ENCODE data around the gene VWC2L.

The VWC2L gene

GRCh38 chr2:214601852-214602633, 191.2 kb downstream of the VWC2L start:
- no peak for DNase-seq

- no peak for DNase-seq
Observed at GRCh38 chr2:214604861-214605260, 194.0 kb downstream of the VWC2L start.

DNA sequence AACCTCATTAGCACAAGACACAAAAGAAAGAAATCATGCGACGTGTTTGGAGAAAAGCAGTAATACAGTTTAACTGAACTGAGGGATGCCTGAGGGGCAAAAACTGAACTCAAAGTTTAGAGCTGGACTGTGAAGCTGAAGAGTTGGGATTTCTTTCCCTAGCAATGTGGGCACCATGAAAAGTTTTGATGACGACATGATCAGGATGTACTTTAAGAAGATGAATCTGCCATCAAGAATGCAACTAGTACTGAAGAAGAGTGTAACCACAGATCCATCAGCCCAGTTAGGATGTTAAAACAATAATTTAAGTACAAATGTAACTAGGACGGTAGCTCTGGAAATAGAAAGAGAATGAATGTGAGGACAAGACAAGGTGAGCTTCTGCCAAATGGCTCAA, 196.2 kb downstream of the VWC2L start:
- no peak for DNase-seq

- no peak for DNase-seq
Observed at GRCh38 chr2:214611015-214611414, 200.2 kb downstream of the VWC2L start.

DNA sequence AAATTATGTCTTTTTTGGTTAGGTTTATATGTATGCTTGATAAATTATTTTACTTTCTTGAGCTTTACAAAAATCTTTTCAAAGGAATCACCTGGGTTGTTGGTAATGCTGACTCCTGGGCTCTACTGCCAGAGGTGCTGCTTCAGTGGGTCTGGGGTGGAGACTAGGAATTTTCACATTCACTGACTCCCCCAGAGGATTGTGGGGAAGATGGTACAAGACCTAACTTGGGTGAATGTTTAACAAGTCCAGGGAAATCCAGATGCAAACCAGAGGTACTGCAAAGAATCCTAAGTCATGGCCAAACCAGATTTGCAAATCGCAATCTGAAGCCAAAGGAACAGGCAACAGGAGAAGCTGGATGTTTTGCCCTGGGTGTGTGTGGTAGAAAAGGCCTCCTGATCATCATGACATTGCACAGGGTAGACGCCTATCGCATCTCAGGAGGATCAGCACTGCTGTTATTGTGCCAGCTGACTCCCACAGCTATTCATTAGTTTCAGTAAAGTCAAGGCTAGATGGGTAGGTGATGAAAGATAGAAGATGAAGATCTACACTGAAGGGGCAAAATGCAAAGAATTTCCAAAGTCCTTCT, 213.4 kb downstream of the VWC2L start:
- DNase-seq, result no peak

GRCh38 chr2:214628091-214628490, 217.2 kb downstream of the VWC2L start:
- DNase-seq, result no peak

All from NCI-H2227 treated with DMSO at 0.1 percent for 48 hours (cell line).